ENCODE data around the gene CAMK2A. TPM values are rescaled to one million over a fixed set of nuclear protein-coding genes. Genes with fewer than 3 reads are reported as not detected.

CAMK2A gene
- total RNA-seq, 1 donor from 2014 or later: not detected

DNA sequence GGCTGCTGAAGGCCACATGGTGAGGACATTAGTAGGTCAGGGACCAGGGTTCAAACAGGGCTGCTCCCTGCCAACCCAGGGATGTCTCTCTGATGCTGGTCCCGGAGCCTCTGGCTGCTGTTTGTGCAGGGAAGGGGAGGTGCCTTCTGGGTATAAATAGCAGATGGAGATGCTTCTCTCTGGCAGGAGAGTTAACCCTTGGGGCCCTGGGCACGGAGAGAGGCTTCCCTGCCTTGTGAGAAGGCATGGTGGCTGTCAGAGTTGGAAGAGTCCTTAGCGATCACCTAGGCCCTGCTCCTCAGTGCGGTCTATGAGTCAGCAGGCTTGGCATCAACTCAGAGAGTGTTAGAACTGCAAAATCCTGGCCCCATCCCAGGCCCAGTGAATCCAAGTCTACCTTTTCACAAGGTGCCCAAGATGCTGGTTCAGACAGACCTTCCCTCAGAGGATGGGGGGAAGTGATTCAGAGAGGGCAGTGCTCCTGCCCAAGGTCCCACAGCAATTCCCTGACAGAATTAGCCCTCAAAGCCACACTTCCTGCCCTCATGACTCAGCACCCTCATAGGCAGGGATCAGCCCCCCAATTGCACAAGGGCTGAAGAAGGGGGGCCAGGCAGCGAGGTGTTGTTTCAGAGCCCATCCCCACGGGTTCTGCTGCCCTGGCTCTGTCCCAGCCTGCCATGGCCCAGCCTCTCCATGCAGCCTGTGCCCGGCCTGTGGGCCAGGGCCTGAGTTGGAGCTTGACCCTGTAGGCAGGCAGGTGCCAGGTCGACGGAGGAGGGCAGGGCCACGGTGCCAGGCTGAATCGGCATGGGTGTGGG, 25.6 kb downstream of the CAMK2A start:
- H3K4me3 Mint-ChIP-seq (ENCODE audit: low read depth): no peak overlapping the region
- no peaks in the 10 kb centered on the region for H3K36me3 Mint-ChIP-seq (ENCODE audit: insufficient read depth)
- H3K27me3 Mint-ChIP-seq: peaks cover 15% of the 10 kb centered on the region
- H3K27ac Mint-ChIP-seq: peak overlapping the region; percentile 0
- no peaks in the 10 kb centered on the region for H3K9me3 Mint-ChIP-seq (ENCODE audit: low read depth)
- TF ChIP-seq CTCF (IDR thresholded peaks at IDR 0.05; ENCODE audit: unreplicated experiment): no peak
- H3K4me1 Mint-ChIP-seq (ENCODE audit: low read depth): peaks cover 17% of the 10 kb centered on the region
- DNase-seq (ENCODE audit: low spot score, unreplicated experiment): no peak

- Mint-ChIP-seq H3K27me3 (peaks cover 15% of the 10 kb centered on the region), H3K9me3 (ENCODE audit: low read depth) (no peaks in the 10 kb centered on the region), H3K36me3 (ENCODE audit: insufficient read depth) (no peaks in the 10 kb centered on the region), H3K27ac (peak overlapping the region; percentile 0), H3K4me1 (ENCODE audit: low read depth) (peaks cover 16% of the 10 kb centered on the region), H3K4me3 (ENCODE audit: low read depth) (no peak overlapping the region)
- TF ChIP-seq CTCF (IDR thresholded peaks at IDR 0.05; ENCODE audit: unreplicated experiment): no peak
- DNase-seq (ENCODE audit: low spot score, unreplicated experiment): no peak
These were observed 26.2 kb downstream of the CAMK2A start for GRCh38 chr5:150263375-150263775.

- DNase-seq (ENCODE audit: low spot score, unreplicated experiment): no peak
- H3K27me3 Mint-ChIP-seq: peaks cover 15% of the 10 kb centered on the region
- H3K27ac Mint-ChIP-seq: no peak overlapping the region
- no peak for TF ChIP-seq CTCF (IDR thresholded peaks at IDR 0.05; ENCODE audit: unreplicated experiment)
- H3K4me3 Mint-ChIP-seq (ENCODE audit: low read depth): no peak overlapping the region
- H3K36me3 Mint-ChIP-seq (ENCODE audit: insufficient read depth): no peaks in the 10 kb centered on the region
- H3K4me1 Mint-ChIP-seq (ENCODE audit: low read depth): peaks cover 13% of the 10 kb centered on the region
- H3K9me3 Mint-ChIP-seq (ENCODE audit: low read depth): no peaks in the 10 kb centered on the region
These were observed 27.1 kb downstream of the CAMK2A start for GRCh38 chr5:150262502-150262901.

- Mint-ChIP-seq H3K27ac (no peak overlapping the region), H3K36me3 (ENCODE audit: insufficient read depth) (no peaks in the 10 kb centered on the region), H3K9me3 (ENCODE audit: low read depth) (no peaks in the 10 kb centered on the region), H3K27me3 (peaks cover 15% of the 10 kb centered on the region), H3K4me1 (ENCODE audit: low read depth) (peaks cover 4% of the 10 kb centered on the region), H3K4me3 (ENCODE audit: low read depth) (no peak overlapping the region)
- no peak for TF ChIP-seq CTCF (IDR thresholded peaks at IDR 0.05; ENCODE audit: unreplicated experiment)
- DNase-seq (ENCODE audit: low spot score, unreplicated experiment): no peak
These were observed 28.3 kb downstream of the CAMK2A start for GRCh38 chr5:150261231-150261630.

DNA sequence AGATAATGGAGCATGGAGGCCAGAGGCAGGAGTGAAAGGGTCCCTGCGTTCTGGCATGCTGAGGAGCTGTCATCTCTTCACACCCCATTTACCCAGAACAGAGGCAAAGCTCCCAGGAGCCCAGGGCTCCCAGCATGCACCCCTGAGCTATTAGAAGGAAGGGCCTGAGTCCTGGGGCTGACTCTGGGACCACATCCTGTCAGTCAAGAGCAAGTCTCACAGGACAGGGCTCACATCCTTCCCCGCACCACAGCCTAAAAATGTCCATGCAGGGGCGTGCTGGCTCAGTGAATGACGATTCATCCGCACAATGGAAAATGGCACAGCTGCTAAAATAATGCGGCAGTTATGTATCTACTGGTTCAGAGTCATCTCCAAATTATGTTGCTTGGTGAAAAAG, 31.4 kb downstream of the CAMK2A start:
- H3K4me3 Mint-ChIP-seq (ENCODE audit: low read depth): no peak overlapping the region
- H3K4me1 Mint-ChIP-seq (ENCODE audit: low read depth): peaks cover 12% of the 10 kb centered on the region
- DNase-seq (ENCODE audit: low spot score, unreplicated experiment): no peak
- no peaks in the 10 kb centered on the region for H3K36me3 Mint-ChIP-seq (ENCODE audit: insufficient read depth)
- peaks cover 9% of the 10 kb centered on the region for H3K27me3 Mint-ChIP-seq
- TF ChIP-seq CTCF (IDR thresholded peaks at IDR 0.05; ENCODE audit: unreplicated experiment): no peak
- no peaks in the 10 kb centered on the region for H3K9me3 Mint-ChIP-seq (ENCODE audit: low read depth)
- H3K27ac Mint-ChIP-seq: no peak overlapping the region

All from progenitor cell of endocrine pancreas (in vitro differentiated cells).